Measurements from ENCODE around the gene SLC9A3.

GRCh38 chr5:488241-488640 is 36.0 kb downstream of the SLC9A3 start:
- TF ChIP-seq POLR2A (IDR thresholded peaks at IDR 0.05) (no peak), CTCF (IDR thresholded peaks at IDR 0.05) (no peak)
